GM18507 (cell line): Measurements from ENCODE around the gene HDAC8.
"Not testable (repeated sequence)": the region's sequence is repeated elsewhere in the genome, so short reads cannot be mapped to it uniquely, and the experiment has no call there.

Experiments
- DNase-seq: peaks from one replicate; pipeline ENCODE4 v3.0.0; 2011; ENCODE audit warnings: low read depth; ENCODE audit not compliant: insufficient read length; ENCODE audit errors: extremely low spot score
- FAIRE-seq: peaks from 2 replicates; lab custom pipeline; 2011; peaks lifted over from hg19 to GRCh38; lab: Jason Lieb, UNC

HDAC8 gene

DNA sequence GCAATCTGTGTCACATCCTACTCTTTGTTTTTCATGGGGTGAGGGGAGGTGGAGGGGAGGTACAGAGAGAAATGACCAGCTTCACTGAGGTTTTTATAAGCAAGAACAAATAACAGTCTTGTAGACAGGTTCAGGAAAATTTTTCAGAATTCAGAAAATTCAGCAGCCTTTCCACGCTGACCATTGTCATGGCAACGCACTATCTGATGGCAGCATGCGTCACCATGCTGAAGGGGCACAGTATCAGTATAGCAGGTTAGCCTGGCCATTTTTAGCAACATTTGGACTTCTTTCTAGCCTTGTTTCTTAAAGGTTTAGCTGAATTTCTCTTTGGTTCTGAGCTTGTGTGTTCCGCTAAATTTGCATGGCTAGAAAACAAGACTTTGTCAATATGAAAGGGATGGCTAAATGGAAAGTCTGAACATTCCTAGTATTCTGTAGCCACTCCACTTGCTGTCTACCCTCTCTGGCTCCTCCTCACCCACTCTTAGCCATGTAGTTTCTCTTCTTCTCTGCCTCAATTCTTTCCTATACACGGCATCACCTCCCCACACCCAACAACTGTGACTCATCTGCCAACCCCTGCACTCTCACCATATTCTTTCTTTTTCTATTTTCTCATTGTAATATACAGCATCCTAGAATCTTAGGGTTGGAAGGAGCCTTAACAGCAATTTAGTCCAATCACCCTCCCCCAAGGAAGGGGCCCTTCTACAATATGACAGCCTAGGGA lies 224.2 kb downstream of the HDAC8 start:
- no peak for FAIRE-seq
- no peak for DNase-seq

GRCh38 chrX:72347366-72347765 lies 225.3 kb downstream of the HDAC8 start:
- FAIRE-seq (no peak), DNase-seq (no peak)

DNA sequence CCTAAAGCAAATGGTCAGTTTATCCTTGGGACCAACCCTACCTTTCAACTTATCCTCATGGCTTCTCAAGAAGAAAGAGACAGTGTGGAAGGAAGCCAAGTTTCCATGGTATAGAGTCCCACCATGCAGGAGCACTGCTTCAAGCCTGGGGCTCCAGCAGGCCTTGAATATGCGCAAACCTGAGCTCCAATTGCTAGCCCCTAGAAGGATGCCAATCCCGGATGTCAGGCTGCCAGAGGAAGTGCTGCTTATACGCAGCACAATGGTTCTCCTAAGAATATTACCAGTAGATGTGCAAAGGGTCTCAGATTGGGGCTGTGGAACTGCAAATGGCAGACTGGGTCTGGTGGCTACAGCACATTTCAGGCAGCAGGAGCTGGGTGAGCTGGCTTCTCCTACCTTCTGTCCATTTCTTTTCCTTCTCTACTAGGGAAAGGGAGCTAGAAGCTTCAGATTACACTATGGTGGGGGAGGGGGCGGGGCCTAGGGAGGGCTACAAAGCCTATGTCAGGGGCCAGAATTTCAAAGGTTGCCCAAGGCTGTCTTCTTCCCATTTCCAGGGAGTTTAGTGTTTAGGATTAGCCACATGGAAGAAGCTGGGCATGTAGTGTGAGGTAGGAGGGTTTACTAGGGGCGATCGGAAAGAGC lies 226.2 kb downstream of the HDAC8 start:
- DNase-seq: no peak
- FAIRE-seq: no peak

- DNase-seq (no peak), FAIRE-seq (no peak)
Observed at GRCh38 chrX:72340626-72341025, 232.0 kb downstream of the HDAC8 start.

DNA sequence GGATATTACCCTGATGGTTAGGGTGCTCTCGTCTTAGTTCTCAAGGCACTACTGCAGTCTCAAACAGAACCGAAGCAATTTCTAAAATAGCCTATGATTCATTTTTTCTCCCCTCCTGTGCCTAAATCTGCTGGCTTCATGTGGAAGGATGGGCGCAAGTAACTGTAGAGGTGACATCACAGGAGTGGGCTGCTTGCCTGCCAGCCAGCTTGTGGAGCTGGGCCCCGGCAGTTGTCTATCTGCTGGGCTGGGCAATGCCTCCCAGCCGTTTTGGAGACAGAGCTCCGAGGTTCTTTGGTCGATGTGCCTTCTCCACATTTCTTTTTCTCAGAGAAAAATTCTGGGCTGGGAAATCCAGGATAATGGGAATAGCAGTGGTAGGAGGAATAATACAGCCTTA lies 232.6 kb downstream of the HDAC8 start:
- DNase-seq (no peak), FAIRE-seq (no peak)

- FAIRE-seq (peak; percentile 48), DNase-seq (no peak)
Observed at GRCh38 chrX:72330131-72330530, 242.5 kb downstream of the HDAC8 start.

DNA sequence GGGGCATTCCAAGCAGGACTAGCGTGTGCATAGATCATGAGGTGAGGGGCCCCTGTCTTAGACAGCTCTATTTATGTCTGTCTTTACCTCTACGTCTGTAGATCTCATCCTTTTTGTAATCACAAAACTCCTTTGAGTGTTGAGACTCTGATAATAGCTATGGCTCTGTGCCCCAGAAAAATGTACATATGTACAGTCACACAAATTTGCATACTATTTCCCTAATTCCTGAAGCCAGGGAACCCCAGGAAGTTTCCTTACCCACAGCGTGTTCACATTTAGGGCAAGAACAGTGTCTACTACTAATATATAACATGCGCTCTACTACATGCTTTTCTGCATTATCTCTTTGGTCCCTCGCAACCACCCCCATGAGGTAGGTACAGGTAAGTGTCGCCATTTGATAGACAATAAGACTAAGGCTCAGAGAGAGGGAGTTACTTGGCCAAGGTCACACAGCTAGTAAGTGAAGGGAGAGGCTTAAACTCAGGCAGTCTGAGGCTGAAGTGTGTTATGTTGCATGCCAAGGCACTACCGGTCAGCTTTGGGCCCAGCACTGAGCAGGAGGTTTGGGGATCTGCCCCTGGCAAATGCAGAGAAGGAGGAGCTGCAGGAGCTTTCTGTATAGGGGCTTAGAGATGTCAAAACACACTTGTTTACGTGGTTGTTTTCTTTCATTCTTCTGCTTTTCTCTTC lies 245.9 kb downstream of the HDAC8 start:
- no peak for DNase-seq
- no peak for FAIRE-seq

GRCh38 chrX:72319651-72320050 lies 253.0 kb downstream of the HDAC8 start:
- not testable (repeated sequence) for DNase-seq, FAIRE-seq

DNA sequence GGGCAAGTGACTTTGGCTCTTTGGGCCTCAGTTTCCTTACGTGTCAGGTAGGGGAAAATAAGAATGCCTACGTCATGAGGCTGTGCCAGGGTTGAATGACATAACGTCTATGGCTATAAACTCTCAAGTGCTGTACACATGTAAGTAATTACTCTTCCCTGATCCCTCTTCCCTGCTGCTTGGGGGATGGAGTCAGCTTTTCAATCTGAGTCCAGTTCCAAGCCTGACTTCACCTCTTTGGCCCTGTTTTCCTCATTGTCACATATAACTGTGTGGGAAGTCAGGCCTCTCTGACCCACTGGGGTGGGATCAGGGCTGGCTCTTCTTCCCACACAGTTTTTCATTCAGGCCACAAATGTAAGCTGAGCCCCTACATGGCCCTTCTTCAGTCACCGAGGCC lies 255.5 kb downstream of the HDAC8 start:
- no peak for DNase-seq
- FAIRE-seq: no peak

DNA sequence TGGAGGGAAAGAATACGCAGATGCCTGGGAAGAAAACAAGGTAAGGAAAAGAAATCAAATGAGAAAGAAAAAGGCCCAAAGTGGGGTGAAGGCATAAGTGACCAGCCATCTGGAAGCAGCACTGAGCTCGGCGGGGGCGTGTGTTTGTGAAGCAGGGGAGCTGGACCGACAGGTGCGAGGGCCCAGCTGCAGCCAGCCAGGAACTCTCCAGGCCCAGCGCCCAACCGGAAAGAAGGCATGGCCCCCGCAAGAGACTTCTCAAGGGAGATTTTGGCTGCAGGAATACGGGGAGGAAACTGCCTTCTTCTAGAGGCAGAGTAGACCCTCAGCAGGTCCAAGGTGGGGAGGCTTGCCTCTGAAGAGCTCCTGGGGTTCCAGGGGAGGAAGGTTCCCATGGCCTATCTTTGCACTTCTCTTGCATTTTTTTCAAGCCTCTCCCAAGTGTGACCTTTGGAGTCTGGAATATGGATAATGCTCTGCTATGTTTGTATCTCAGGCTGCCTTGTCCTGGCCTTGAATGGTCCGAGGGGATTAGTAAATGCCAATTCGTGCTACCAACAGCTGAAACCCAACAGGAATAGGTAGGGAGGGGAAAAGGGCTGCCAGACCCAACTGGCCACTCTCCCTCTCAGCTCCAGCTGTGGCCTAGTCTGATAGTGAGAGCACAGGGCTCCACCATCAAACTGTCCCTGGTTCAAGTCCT lies 256.1 kb downstream of the HDAC8 start:
- DNase-seq: no peak
- FAIRE-seq: no peak

- DNase-seq (no peak), FAIRE-seq (no peak)
Observed at GRCh38 chrX:72314881-72315280, 257.8 kb downstream of the HDAC8 start.

DNA sequence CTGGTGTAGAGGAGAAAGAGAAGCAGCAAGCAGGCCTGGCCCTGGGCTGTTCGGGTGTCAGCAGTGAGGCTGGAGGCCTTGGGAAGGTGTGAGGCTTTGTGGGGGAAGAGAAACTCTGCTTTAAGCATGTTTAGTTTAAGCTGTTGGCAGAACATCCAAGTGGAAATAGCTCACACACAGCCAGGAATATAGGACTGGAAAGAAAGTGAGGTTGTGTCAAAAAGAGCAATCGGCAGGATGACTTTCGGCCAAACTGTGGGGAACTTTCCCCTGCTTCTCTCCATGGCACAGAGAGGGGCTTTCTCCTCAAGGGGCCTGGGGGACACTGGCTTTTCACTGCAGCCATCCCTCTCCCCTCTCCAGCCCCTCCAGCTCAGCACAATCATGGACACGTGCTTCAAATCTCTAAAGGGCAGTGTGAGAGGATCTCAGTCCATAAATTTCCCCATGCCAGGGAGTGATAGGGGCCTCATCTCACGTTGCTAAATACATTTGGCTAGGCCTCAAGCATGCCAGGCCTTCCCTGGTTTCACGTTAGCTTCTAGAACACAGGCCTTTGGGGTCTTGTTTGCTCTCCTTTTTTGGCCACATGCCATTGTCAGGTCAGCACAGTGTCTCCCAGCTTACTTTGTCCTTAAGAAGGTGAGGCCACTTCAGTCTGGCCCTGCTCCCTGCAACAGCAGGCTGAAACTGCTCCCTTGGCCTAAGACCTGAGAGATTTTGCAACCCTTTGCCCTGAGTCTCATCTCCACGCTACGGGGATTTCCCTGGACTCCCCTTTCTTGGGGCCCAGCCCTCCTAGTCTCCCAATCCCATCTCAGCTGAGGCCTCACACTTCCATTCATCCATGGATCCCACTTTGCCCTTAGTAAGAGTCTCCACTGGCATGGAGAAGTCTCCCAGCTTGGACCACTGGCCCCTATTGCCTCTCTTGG lies 258.7 kb downstream of the HDAC8 start:
- FAIRE-seq (peak; percentile 15), DNase-seq (no peak)

DNA sequence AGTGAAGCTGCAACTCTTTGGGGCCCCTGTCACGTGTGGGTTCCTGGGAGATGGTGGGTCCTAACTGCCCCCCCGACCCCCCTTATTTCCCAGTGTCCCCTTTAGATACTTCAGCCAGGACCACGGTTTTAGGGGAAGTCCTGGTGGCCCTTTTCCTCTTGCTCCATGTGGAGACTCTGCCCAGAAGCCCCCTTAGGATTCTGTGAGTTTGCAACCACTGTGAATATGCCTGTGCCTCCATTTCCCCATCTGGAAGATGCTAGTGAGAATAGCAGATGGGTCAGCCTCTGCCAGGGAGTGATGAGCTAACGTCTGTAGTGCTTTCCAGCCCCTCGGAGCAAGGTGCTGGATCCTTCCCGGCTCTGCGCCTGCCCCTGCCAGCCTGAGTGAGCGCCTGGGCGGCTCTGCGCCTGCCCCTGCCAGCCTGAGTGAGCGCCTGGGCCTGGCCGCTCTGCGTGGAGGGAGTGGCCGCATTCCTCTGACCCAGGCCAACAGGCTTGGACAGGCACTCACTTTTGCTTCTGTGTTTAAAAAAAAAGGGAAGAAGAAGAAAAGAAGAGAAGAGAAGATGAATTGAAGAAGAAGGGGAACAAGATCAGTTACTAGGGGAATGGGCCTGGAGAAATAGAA lies 260.2 kb downstream of the HDAC8 start:
- DNase-seq (no peak), FAIRE-seq (no peak)

DNA sequence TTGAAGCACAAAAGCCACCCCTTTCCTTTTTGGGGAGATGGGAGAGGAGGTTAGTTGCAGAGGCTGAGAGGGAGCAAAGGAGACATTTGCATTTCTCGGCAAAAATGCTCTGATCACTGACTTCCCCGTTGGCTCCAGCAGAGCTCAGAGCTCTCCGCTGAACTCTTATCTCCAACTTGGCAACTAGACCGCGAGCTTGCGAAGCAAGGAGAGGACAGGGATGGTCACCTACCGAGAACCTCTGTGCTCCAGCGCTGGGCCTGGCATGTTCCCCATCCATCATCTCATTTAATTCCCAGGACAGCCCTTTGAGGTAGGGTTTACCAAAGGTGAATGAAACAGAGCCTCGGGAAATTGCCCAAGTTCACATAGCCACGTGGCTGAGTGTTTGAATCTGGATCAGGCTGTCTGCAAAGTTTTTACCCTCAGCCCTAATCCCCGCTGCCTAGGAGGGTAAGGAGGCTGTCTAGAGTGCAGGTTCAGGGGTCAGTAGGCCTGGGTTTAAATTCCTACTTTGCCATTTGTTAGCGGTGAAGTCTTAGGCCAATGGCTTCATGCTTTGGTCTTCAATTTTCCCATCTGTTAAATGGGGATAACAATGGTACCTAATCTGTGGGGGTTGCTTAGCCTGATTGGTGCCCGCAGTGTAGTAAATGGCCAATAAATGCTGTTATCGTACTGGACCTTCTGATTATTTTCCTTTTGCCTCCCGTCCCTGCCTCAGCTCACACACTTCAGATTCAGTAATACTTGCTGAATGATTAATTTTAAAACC lies 263.2 kb downstream of the HDAC8 start:
- no peak for DNase-seq
- FAIRE-seq: peak; percentile 18

GRCh38 chrX:72308566-72309296 lies 263.9 kb downstream of the HDAC8 start:
- DNase-seq (no peak), FAIRE-seq (peak; percentile 66)

DNA sequence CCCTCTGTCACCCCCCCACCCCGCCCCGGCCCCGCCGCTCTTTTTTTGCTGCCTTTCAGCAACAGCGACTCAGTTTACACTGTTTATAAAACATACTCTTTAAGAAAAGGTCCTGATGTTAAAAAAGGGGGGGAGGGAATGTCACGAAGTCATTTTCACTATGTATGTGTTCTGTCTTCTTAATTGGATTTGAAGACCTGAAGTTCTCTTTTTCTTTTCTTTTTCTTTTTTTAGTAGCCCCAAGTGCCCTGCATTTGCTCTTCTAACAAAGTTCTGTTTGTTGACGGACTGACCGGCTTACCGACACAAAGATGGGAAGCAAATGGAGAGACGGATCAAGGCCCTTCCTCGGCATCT lies 264.5 kb downstream of the HDAC8 start:
- no peak for DNase-seq
- no peak for FAIRE-seq

DNA sequence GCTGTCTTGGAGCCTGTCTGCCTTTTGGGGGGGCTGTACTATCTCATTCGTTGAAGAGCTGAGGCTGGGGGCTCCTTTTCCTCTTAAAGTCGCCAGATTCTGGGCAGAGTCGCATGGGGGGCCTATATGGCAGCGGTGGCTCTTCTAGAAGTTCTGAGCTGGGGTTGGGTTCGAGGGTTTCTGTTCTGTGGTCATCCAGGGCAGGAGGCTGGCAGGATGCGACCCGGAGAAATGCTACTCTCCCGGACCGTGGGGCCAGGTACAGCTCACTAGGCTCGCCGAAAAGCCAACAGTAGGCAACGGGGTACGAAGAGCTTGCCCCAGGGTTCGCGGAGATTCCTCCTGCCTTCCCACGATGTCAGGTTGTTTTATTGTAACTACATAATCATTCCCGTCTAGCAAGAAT lies 265.0 kb downstream of the HDAC8 start:
- FAIRE-seq (no peak), DNase-seq (no peak)
